ENCODE data around the gene EVC.

EVC gene

DNA sequence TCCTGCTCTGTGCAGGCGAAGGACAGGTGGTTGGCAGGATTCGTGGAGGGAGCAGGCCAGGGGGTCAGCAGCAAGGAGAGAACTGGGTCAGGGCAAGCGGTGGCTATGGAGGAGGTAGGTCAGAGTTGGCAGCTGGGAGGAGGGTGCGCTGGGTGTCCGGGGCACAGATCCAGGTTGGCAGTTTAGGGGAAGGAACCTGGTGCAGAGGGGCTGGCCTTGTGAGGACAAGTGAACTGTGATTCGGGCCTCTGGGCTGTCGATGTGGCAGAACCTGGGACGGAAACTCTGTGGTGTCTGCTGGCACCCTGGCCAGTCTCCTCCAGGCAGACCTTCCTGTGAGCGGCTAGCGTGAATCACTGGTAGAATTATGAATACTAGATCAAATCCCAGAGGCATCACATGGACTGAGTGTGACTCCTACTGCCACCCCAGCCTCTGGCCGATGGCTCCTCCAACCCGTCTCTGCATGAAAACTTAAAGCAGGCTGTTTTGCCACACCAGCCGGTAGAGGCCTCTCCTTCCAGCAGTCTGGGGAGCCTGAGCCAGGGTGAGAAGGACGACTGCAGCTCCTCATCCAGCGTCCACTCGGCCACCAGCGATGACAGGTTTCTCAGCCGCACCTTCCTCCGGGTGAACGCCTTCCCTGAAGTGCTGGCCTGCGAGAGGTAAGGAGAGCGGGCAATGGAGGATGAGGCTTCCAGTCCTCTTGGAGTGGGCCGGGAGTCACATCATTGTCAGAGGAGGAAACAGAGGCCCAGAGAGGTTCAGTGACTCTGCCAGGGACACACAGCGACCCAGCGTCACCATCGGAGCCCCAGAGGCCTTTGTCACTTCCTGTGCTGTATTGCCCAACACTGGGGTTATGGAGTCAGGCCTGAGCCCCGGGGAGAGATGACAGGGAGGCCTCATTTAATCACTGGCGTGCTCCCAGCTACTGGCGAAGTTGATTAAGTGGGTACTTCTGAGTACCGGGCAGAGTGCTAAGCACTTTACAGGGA is 20.3 kb downstream of the EVC start:
- no peak for DNase-seq (ENCODE audit: low read depth, low spot score)

DNA sequence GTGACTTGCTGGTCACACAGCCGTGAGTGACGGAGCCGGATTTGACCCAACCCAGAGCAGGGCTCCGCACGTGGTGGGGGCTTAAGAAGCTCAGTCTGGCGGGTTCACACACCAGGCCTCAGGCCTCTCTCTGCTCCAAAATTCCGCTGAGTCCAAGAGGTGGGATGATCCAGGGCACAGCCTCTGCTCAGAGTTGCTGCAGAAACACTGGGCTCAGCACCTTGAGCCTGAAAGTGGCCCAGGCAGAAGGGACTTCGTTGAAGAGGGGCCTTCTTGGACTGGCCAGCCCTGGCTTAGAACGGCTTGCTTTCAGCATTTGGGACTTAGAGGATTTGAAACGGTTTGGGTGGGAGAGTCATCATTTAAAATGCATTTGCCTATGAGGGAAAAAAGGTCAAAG is 21.2 kb downstream of the EVC start:
- DNase-seq (ENCODE audit: low read depth, low spot score) = no peak

DNA sequence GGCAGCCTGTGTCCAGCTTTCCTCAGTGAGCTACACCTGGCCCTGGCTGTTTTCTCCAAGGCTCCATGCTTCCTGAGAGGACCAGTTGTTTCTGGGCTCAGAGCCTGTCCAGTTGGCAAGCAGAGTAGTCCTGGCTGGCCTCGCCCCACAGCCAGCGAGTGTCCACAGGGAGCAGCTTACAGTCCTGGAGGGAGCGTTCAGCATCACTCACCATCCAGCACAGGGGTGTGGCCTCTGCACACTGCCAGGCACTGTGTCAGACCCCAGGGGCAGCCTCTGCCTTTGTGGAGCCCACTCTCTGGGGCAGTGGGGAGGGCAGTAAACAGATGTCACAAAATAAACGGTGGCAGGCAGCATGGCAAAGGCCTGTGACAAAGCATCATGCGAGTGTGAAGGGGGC is 23.9 kb downstream of the EVC start:
- no peak for DNase-seq (ENCODE audit: low read depth, low spot score)

DNA sequence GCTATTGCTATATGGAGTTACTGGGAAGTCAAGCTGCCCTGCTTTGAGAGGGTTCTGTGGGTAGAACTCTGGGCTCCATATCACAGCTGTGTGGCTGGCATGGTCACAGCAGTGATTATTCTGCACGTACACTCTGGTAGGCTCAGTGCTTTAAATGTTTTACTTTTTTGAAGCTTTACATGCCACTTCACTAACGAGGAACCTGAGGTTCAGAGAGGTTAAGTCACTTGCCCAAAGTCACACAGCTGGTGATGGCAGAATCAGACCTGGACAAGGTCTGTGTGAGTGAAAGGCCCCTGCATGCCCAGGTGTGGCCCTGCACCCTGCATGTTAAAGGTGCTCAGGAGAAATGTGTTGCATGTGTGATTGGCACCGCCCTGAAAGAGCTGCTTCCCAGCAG is 24.5 kb downstream of the EVC start:
- DNase-seq (ENCODE audit: low read depth, low spot score) = no peak

DNA sequence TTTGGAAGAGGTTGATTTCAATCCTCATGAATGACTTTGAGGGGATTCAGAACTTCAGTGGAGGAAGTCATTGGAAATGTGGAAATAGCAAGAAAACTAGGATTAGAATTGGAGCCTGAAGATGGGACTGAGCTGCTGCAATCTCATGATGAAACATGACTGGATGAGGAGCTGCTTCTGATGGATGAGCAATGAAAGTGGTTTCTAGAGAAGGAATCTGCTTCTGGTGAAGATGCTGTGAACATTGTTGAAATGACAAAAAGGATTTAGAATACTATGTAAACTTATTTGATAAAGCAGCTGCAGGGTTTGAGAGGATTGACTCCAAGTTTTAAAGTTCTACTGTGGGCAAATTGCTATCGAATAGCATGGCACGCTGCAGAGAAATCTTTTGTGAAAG is 27.1 kb downstream of the EVC start:
- no peak for DNase-seq (ENCODE audit: low read depth, low spot score)

DNA sequence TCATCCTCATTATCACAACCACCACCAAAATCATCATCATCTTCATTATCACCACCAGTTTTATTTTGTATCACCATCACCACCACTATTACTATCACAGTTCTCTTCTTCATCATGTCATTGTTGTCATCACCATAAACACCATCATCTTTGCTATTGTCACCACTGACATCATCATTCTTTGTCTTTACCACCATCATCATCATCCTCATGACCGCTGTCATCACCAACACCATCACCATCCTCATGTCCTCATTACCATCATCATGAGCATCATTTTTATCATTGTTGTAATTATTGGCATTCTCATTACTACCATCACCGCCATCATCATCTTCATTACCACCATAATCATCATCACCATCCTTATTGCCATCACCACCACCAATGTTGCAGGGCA is 31.4 kb downstream of the EVC start:
- DNase-seq (ENCODE audit: low read depth, low spot score) = no peak

DNA sequence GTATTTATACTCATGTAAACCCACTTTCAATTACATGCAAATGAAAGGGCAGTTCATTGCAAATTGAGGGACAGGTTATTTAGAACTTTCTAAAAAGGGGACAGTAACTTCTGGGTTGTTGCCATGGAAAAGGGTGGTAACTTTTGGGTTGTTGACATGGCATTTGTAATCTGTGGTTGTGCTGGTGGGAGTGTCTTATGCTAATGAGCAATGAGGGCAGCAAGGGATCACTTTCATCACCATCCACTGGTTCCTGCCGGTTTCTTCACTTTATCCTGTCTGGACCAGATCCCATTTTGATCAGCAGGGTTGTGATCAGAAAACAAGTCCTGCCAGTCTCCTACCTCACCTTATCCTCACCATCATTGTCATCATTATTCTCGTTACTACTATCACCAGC is 32.0 kb downstream of the EVC start:
- DNase-seq (ENCODE audit: low read depth, low spot score) = no peak

DNA sequence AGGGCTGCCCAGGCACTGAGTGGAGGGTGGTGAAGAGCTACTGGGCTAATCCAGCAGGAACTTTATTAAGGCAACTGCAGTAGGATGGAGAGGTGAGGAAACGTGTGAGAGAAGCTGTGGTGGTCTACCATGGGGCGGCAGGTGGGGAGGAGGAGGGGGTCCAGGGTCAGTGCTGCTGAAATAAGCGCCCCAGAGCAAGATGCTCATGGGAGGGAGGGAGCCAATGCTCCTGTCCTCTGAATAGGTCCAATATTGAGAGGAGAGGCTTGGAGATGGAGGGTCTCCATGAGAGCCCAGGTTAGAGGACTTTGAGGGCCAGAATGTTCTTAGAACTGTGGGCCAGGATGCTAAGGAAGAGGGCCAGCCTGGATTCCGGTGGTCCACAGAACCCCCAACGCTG is 35.2 kb downstream of the EVC start:
- DNase-seq (ENCODE audit: low read depth, low spot score) = no peak

DNA sequence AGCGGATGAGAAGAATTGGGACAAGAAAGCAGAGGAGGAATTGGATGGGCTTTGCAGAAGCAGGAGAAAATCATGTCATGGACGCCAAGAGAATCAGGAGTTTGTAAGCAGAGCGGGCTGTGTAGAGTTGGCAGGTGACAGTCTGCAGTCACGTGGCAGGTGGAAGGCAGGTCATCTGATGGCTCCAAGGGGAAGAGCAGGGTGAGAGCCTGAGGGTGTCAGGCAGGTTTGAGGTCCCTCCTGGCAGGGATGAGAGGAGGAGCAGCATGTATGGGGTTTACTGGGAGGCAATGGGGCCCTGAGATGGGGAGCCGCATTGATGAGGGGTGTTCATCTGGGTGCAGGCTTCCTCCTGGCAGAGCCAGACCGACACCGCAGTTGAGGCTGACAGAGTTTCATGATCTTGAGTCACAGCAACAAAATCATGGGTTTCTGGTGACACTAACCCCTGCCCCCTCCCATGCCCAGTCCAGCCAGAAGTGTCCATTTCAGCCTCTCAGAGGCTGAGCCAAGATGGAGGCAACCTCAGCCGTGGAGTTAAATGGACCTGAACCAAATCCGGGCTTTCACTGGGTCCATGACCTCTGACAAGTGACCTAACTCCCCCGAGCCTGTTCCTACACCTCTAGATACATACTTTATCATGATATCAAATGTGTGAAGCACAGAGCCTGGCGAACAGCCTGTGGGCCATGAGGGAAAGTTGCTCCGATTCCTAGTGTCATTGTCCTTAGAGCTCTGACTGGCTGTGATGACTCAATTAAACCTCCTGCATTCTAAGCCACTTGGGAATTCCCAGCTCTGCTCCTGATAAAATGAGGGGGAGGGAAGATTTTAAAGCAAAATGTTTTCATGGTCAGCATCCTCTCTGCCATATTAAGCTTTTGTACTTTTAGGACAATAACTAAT is 36.1 kb downstream of the EVC start:
- DNase-seq (ENCODE audit: low read depth, low spot score) = no peak

DNA sequence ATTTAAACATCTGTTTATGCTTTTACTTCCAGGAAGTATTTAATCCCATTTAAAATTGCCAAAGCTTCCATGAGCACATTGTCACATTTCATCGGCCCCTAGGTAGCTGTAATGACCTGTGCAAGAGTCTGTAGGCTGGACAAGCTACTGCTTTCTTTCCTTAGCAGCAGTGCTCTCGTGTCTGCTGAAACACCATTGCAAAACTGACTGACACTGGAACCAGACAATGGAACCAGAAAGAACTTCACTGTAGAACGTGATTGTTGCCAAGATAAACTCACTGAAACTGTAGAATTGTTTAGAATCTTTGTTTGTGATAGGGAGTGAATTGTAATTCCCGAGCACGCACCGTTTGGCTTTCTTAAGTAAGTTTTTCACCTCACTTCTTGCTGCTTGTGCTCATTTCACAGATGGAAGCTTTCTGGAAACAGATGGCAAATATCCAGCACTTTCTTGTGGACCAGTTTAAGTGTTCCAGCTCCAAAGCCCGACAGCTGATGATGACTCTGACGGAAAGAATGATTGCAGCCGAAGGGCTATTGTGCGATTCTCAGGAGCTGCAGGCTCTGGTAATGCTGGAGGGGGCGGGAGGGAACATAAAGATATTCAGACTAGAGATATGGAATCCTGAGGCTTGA is 36.9 kb downstream of the EVC start:
- DNase-seq (ENCODE audit: low read depth, low spot score) = no peak

DNA sequence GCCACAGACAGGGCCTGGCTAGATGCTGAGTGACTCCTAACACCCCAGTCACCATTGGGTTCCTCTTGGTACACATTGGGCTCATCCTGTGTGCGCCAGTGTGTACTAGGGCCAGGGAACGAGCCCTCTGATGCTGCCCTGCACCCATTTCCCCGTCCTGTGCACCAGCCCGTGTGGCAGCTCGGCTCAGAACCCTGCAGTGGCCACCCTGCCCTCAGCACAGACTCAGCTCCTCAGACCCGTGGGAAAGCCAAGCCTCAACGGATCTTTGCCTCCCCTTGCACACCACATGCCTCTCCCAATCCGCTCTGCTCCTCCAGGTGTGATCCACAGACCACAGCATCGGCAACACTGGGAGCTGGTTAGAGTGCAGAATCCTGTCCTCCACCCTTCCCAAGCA is 38.6 kb downstream of the EVC start:
- no peak for DNase-seq (ENCODE audit: low read depth, low spot score)

DNA sequence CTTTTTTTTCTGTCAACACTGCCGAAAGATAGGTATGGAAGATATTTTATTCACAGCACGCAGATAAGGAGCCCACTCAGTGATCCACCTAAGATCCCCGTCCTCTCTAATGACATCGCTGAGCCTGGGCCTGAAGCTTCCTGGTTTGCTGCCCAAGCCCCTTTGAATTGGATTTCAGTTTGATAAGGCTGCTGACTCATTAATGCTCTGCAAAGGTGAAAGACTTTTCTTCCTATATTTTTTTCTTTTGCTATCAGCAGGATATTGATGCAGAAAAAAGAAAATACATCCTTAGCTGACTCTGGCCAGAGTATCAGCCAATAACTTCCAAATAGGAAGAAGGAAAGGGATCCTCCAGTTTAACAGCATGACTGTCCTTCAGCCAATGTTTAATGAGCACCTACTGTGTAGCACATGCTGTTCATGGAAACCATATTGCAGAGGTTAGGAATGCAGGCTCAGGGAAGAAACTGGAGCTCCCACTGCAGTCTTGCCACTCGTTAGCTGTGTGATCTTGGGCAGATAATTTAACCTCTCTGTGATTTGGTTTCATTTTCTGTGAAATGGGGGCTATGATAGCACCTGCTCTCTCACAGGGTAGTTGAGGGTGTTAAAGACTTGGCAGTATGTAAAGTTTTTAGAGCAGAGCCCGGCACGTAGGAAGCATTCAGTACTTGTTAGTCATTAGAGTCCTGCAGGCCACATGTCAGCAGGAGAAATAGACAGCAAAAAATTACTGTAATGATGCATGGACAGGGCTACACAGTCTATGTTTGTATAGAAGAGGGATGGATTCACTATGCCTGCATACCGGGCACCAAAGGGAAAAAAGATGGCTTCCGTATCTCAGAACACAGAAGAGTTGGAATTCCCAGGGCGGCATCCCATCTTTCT is 39.3 kb downstream of the EVC start:
- no peak for DNase-seq (ENCODE audit: low read depth, low spot score)

DNA sequence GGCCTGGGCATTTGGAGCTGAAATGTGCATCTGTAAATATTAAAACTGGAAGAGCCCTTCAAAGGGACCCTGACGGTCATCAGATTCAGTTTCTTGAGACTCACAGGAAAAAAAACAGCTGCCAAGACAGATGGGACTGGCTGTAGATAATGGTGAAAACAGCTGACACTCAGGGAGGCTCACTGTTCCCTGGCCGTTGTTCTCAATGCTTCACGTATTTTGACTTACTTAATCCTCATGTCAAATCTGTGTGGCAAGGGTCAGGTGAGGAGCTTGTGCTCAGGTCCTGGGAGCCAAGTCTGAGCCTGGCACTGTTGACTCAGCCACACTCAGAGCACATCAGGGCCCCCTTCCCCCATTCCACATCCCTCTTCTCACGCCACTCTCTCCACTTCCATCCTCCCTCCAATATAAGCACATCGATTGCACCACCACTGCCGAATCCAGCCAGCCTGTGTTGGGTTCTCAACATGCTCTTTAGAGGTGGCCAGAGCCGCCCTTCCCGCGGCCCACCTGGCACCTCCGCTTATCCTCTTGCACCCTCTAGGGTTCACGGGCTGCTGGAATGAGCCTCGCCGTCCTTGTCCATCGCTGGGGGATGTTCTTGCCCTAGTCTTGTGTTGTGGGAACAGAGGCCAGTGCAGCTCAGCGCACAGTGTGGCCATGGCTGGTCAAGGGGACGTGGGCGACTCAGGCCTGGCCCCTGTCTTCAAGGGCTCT is 40.1 kb downstream of the EVC start:
- no peak for DNase-seq (ENCODE audit: low read depth, low spot score)

DNA sequence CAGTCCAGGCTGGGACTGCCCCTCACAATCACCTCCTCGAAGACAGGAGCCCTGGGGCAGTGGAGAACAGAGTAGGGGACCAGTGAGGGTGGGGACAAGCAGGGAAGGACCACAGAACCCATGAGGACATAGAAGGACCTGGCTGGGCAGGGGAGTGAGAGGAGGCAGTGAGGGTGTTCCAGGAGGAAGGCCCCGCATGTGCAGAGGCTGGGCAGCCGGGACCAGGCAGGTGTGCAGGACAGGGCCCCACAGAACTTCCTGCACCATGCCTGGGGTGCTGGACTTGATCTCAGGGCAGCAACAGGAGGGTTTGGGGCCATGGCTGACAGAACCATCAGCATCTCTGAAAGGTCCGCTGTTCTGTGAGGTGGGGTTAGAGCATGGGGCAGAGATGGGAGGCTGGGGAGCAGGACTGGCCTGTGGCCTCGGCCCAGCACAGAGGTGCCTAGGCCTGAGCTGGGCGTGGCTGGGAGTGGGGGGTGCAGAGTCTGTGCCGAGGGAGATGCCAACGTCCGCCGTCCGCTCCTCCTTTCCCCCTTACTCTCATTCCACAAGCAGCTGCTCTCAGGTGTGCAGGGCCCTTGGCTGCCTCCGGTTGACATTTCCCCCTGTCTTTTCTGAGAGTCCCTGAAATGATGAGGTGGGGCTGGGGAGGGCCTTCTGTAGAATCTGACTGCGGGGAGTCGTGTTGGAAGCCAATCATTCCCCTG is 40.8 kb downstream of the EVC start:
- DNase-seq (ENCODE audit: low read depth, low spot score) = no peak

DNA sequence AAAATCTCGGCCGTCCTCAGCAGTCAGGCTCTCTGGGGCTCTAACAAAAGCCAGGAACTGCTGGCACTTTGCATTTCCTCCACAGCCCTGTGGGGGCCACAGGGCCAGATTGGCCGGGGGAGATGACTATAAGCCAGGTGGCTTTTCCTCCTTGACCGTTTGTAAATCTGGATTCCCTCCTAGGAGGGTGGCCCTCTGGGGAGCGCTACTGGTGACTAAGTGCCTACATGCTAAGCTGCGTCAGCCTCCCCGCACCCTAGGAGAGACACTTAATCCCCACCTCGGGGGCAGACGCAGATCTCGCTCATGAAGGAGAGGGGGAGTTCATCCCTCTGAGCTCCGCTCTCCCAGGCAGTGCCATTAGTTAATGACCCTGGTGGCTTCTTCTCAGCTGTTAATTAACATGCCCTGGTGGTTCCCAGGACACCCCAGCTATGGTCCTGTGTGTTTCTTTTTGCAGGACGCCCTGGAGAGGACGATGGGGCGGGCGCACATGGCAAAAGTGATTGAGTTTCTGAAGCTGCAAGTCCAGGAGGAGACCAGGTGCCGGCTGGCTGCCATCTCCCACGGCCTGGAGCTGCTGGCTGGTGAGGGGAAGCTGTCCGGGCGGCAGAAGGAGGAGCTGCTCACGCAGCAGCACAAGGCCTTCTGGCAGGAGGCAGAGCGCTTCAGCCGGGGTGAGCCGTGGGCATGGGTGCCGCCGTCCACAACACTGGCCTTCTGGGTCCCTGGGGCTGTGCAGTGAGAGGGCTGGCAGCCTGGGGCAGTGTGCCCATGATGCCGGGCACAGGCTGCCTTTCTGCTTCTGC is 41.6 kb downstream of the EVC start:
- DNase-seq (ENCODE audit: low read depth, low spot score) = peak; percentile 34

DNA sequence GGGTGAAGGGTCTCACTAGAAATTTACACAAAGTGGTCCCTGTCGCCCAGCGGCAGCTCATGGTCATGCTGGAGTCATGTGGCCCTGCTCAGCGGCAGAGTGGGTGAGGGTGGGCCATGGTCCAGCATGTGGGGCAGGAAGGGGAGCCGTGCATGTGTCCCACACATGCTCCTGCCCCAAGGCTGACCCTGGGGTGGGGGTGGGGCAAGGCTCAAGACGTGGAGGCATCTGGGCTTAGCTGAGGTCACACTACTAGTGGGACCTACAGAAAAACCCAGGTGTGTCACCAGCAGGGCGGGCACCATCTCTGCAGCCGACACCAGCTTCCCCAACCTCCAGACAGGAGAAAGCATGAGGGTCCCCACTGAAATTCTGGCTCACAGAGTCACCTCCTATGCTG is 42.4 kb downstream of the EVC start:
- DNase-seq (ENCODE audit: low read depth, low spot score) = no peak

DNA sequence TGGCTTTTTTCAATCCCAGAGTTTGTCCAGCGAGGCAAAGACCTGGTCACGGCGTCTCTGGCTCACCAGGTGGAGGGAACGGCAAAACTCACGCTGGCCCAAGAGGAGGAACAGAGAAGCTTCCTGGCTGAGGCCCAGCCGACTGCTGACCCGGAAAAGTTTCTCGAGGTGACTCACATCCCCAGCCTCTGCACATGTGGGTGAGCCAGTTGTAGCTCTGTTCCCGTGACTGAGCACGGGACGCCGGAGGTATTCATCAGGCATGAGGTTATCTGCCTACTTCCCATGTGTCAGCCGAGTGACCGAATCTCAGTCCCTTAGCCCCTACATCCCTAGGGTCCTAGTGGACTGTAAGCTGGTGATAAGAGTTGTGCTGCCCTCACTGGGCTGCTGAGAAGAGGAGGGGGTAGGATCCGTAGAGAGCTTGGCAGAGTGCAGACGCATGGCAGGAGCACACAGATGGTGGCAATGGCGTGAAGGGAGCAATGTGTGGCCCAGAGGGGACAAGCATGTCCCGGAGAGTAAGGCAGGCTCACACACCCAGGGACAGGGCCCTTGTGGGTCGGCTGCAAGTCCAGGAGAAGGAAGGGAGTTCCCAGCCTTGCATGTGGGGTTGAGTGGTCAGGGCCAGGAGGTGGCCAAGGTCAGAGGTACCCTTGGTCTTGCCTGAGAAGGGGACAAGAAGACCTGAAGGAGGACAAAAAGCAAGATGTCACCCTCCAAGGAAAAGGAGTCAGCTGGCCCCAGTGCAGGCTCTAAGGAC is 42.9 kb downstream of the EVC start:
- DNase-seq (ENCODE audit: low read depth, low spot score) = no peak

DNA sequence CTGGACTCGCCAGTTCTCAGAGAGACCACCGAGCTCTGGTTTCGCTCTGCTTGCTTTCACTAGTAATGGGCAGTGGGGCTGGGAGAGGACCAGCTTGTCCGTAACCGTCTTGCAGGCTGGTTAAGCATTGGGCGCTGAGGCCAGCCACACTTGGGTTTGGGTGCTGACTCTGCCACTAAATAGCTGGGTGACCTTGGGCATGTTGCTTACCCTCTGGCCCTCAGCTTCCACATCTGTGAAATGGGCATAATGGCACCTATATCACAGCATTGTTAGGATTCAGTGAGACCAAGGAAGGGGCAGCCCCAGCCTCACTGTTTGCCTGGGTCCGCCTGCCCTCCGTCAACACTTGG is 43.5 kb downstream of the EVC start:
- DNase-seq (ENCODE audit: low read depth, low spot score) = no peak
